Stimulated activated CD8-positive, alpha-beta memory T cell treated with anti-CD3 and anti-CD28 coated beads, Interleukin-4, amount 100 ng/mL, for 48 hours (primary cell): ENCODE measurements around the gene LENG8.
A peak's percentile ranks its signal among the peaks of the same experiment; 100 is the strongest.

ENCODE experiments used
- DNase-seq: peaks from one replicate; pipeline ENCODE4 v3.0.0-alpha.2; 2020

LENG8 gene

GRCh38 chr19:54462655-54463530, 13.9 kb downstream of the LENG8 start:
- DNase-seq, result peak; percentile 75

GRCh38 chr19:54463531-54464043, 14.6 kb downstream of the LENG8 start, which contains the start of gene LENG9:
TSS of gene LENG9 (minus strand) at chr19:54463778. CDS start at chr19:54463526, 252 bp downstream.
- peak; percentile 99 for DNase-seq

DNA sequence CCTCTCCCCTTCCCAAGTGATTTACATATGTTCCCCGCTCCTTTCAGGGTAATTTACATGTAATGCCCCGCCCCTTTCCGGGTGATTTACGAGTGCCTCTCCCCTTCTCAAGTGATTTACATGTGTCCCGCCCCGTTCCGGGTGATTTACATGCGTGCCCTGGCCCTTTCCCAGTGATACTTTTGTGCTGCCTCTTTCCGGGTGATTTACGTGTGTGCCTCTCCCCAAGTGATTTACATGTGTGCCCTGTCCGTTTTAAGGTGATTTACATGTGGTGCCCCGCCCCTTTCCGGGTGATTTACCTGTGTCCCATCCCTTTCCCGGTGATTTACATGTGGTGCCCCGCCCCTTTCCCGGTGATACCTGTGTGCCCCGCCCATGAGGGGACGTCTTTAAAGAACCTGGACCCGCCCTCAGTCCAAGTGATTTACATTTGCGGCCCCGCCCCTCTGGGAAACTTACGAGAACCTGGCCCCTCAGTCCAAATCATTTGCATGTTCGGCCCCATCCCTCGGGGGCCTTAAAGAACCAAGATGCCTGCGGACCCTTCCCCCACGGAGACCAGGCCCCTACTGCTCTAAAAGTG, 15.1 kb downstream of the LENG8 start:
- DNase-seq, result peak; percentile 96

- peak; percentile 92 for DNase-seq
These were observed 15.8 kb downstream of the LENG8 start for GRCh38 chr19:54464630-54465425.

DNA sequence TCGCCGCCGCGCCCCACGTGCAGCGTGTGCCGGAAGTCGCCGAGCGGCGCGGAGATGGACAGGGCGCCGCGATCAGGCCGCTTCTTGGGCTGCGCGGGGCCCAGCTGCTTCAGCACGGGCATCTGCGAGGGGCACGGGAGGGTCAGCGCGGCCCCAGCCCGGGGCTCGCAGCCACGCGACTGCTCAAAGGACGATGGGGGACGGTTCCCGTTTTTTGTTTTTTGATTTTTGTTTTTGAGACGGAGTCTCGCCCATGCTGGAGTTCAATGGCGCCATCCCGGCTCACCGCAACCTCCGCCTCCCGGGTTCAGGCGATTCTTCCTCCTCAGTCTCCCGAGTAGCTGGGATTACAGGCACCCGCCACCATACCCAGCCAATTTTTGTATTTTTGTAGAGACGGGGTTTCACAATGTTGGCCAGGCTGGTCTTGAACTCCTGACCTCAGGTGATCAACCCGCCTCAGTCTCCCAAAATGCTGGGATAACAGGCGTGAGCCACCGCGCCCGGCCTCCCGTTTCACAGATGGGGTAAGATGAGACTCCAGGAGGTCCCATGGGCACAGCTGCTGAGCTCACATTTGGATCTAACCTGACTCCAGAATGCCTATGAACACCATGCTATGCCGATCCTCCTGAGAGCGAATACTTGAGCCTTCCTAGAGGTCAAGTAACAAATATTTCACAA, 16.6 kb downstream of the LENG8 start:
- no peak for DNase-seq

GRCh38 chr19:54466110-54466480, 17.1 kb downstream of the LENG8 start:
- DNase-seq, result peak; percentile 11

- DNase-seq, result no peak
These were observed 20.5 kb downstream of the LENG8 start for GRCh38 chr19:54469496-54469934.

- DNase-seq, result no peak
These were observed 21.4 kb downstream of the LENG8 start for GRCh38 chr19:54470276-54470887.

DNA sequence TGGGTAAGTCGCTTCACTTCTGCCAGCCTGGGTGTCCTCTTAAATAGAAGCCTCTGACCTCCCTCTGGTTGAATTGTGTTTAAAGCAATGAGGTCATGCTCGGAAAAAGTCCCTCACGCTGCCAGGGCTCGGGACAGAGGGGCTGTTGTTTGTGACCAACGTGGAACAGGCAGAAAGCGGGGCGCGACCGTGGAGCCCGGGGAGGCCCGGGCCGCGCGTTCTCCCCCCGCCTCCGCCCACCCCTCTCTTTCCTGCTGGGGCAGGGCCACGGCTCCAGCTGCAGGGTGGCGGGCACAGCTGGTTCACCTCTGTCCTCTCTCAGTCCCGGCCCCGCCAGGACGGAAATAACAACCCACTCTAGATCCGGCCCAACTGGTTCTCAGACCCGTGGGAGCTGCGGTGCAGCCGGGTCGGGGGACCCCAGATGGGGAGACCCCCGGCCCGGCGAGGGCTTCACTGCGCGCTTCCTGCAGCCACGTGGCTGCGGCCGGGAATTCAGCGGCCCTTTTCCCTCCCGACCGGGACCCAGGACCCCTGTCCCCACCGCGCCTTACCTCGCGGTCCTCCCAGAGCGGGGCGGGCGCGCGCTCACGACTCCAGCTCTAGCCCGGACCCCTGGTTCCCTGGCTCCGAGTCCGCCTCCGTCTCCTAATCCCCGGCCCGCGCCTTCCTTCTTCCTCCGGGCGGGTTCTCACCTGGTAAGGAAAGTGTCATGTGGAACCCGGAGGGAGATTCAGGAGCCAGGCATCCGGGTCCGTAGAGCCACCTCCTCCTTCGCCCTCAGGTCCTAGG, 22.2 kb downstream of the LENG8 start:
- no peak for DNase-seq

GRCh38 chr19:54473071-54473891, 24.3 kb downstream of the LENG8 start, which contains the start of gene CDC42EP5:
TSS of gene CDC42EP5 (minus strand) at chr19:54473296. CDS start at chr19:54465547, 7,749 bp downstream.
- DNase-seq, result no peak

- no peak for DNase-seq
These were observed 24.9 kb downstream of the LENG8 start for GRCh38 chr19:54473892-54474372.

DNA sequence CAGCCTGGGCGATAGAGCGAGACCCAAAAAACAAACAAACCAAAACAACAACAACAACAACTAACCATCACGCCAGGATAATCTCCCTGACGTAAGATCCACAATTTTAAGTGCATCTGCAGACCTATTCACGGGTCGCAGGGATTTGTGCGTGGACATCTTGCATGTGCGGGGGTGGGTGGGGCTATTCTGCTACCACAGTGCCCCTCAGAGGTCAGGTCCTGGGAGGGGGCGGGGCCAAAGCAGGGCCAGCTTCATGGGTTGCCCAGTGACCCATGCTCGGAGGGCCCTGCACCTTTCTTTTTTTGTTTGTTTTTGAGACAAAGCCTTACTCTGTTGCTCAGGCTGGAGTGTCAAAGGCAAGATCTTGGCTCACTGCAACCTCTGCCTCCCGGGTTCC, 26.7 kb downstream of the LENG8 start:
- DNase-seq, result no peak

DNA sequence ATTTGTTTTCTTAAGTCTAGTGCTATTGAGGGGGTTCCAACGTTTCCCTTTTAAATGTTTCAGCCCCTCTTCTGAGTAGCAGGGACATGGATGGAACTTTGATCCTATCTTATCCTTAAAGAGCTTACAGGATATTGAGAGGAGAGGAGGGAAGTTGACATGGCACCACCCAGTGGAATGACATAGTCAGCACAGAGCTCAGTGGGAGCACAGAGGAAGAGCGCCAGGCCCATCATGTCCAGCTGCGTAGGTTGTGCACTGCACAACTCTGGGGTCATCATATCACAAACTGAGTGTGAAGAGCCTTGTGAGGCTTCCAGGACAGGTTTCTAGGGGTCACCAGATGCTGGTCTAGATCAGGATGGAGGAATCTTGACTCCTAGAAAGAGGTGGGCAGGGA, 28.7 kb downstream of the LENG8 start:
- no peak for DNase-seq

DNA sequence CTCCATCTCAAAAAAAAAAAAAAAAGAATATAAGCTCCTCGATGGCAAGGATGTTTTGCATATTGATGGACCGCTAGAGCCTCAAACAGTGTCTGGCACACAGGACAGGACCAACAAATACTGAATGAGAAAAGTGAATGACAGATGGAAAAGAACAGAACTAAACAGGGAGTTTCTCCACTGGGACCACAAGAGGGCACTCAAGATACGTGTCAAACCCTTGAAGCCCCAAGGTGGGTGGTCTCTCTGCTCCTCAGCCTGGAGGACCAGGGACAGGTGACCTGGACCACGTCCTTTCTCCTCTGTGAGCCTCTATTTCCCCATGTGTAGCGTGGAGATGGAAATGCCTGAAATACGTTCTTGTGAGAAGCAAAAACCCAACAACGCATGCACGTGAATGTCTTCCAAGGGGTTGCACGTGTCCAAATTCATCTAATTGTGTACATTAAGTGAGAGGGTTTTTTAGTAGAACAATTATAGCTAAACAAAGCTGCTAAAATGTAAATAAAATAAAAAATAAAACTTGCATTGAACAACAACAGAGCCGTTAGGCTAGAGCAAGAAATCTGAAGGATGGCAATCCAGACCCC, 29.8 kb downstream of the LENG8 start:
- no peak for DNase-seq

GRCh38 chr19:54480051-54480450, 31.1 kb downstream of the LENG8 start:
- no peak for DNase-seq

GRCh38 chr19:54481326-54481930, 32.4 kb downstream of the LENG8 start:
- DNase-seq, result peak; percentile 59

- DNase-seq, result no peak
These were observed 33.9 kb downstream of the LENG8 start for GRCh38 chr19:54482889-54483288.

GRCh38 chr19:54484451-54484850, 35.5 kb downstream of the LENG8 start:
- DNase-seq, result no peak

- DNase-seq, result no peak
These were observed 36.9 kb downstream of the LENG8 start for GRCh38 chr19:54485851-54486250.
